Measurements from ENCODE around the gene AFAP1.

Gene AFAP1

DNA sequence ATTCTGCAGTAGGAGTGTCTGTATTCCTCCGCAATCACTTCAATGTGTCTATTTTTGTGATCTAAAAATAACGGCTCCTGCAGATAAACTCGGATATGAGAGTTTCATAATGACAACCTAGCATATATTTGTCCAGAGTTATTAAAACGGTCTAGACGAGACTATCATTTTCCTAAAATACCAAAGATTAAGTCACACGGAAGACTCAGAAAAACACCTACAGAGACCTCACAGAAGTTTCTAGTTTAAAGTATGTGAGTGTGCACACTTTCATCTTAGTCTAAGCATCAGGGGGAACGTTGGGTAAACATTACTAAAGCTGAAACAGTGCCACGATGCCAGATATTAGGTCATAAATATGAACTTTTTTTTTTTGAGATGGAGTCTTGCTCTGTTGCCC lies 156.9 kb downstream of the AFAP1 start:
- no peak for DNase-seq (ENCODE audit: low spot score)

DNA sequence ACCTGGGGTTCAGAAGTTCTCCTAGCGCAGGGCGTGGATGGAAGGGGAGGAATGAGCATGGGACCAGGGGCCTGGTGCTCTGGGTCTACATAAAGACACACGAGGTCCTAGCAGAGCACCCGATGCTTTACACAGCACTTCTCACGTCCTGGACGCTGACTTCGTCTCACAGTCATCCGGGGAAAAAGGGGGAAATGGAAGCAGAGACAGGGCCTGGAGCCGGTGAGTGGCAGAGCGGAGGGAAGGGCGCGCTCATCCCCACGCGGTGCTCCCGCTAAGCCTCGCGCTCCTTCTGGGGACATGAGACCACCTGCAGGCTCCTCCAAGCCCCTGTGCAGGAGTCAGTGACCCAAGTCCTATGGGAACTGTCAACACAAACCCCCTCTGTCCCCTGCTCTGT lies 157.7 kb downstream of the AFAP1 start:
- no peak for DNase-seq (ENCODE audit: low spot score)

DNA sequence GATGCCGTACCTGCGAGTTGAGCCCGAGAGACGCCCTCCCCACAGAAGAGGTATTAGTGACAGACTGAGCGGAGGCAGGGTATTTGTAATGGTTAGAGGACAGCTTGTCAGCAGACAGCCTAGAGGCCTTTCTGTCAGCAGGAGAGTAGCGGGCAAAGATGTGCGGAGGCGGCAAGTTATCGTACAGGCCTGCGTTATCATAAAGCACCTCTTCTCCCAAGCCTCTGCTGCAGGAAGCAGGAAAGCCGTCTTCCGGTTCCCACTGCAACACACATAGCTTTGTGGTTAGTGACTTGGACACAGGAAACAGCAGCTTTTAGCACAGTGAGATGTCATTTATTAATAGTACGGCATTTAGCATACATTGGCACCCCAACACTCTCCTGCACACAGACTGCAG lies 158.3 kb downstream of the AFAP1 start:
- DNase-seq (ENCODE audit: low spot score), result no peak

DNA sequence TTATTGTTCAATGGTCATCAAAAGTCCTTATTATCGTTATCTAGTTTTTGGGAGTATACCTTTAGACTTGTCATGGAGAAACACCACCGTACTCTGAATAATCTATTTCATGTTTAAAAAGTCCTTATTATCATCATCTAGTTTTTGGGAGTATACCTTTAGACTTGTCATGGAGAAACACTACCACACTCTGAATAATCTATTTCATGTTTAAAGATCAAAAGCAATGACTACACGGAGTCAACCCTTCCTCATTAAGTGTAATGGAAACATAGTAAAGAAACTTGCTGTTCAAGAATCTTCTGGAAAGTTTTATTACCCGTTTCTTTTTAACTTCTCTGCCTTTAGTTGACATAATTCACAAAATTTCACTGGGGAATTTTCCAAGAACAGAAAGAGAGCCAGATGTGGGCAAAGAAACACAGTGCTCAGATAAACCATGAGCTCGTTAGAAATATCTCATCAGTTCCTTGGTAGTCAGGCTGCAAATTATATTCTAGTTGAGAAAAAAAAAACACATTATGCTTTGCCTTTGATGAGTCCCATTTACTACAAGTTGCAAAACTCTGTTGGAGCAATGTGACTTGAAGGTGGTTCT lies 158.8 kb downstream of the AFAP1 start:
- DNase-seq (ENCODE audit: low spot score), result no peak

DNA sequence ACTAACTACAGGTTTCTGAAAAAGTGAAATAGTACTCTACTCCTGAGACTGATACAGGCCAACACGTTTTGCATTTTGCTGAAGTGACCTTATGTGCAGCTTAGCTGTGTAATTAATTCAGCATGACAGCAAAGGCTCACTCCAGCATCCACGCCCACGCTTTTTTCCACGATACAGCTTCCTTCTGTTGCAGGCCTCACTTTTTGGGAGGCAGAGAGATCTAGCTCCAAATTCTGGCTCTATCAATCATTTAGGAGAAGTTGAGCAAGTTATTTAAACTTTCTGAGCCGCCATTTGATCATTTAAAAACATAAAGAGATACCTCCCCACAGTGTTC lies 160.3 kb downstream of the AFAP1 start:
- no peak for DNase-seq (ENCODE audit: low spot score)

DNA sequence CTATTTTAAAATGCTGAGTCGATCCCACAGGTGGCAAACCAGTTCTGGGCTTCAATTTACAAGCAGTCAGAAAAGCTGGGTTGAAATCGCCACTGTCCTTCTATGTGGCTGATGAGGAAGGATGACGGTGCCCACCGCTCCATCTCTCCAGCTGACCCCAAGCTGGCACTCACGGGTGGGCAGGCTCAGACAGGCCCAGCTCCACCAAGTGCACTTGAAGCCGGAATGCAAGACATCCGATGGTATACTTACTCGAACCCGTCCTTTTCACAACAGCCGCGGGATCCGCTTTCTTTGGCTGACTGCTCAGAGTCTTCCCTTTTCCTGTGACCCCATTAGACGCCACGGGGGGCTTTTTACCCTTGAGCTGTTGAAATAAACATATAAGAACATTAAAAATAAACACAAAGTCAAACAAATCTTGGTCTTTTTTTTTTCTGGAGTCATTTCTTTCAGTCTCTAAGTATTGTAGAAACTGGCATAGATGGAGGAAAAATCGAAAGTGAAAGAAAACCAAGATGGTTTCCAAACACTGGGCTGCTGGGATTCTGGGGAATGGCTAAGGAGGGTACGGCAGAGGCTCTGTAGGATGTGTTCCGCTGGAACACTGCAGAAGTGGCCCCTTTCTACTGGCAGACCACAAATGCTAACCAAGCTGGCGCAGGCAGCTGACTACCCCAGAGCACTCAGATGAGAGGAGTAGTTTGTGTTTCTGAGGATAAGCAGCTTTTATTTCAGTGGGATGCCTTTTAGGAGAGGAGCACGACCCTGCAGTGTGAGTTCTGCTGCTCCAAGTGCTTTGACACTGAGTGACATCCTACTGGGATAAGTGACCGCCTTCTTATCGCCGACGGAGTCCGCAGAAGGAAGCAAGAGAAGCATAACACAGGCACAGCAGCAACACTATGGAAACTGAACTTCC lies 160.9 kb downstream of the AFAP1 start:
- no peak for DNase-seq (ENCODE audit: low spot score)

DNA sequence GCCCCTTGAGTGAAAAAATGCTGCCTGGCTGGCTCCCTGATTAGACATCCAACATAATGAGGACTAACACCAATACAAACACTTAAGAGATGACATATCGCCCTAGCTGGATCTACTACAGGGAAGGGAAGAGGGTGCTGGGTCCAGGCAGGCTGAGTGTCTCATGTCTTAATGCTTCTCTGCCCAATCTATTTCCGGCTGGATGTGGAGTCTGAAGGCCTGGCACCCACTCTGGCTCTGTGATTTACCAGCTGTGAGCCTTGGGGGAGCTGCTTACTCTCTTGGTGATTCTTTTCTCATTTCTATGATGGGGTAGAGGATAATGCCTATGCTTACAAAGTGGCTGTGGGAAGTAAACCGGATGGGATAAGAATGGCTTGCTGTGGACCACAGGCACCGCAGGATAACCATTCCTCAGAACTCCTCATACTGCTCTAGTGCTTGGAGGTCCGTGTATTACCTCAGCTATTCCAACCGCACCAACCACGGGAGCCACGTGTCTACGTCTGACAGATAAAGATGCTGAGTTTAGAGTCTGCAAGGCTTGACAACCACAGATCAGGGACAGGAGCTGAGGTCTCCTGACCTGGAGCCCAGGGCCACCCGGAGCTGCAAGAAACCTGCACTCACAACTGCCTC lies 161.7 kb downstream of the AFAP1 start:
- DNase-seq (ENCODE audit: low spot score), result no peak

DNA sequence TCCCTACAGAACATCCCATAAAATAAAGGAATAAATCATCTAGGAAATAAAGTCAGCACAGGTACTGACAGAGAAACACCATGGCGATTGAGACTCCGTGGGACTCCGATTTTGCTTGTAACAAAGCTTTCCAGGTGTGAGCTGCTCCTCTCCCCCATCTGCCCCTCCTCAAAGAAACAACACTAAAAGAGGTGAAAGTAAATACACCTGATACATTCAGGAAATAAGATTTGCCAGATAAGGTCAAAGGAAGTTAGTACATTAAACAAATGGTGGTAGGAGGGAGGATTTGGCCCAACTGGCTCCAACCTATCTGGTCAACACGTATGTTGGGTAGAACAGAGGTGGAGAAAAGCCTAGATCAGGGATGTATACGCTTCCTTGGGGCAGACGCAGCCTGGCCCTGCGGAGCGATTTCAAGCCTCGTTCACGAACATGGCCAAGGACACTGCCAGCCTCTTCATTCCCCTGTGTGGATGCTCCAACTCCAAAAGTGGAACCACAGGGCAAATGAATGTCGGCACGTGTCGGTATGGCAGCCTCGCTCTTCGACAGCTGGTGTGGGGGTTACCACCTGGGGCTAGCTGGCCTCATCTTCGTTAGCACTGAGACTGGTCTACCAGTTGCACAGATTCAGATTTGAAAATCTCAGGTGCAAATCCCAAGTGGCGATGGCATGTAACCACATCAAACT lies 162.5 kb downstream of the AFAP1 start:
- DNase-seq (ENCODE audit: low spot score), result no peak

DNA sequence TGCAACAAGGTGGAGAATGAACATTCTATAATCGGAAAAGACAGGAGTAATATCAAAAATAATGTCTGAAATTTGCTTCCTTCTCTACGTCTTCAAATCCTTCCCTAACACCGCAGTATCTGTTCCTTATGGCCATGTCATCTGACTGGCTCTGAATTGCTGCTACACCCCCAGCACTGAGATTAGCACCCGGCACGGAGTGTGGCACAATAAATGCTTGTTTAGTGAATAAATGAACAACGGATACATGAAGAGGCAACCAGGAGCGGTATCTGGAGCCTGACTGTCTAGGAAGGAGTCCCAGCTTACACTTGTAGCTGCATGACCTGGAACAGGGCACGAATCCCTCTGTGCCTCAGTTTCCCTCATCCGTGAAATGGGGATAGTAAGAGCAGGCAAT lies 164.3 kb downstream of the AFAP1 start:
- no peak for DNase-seq (ENCODE audit: low spot score)

DNA sequence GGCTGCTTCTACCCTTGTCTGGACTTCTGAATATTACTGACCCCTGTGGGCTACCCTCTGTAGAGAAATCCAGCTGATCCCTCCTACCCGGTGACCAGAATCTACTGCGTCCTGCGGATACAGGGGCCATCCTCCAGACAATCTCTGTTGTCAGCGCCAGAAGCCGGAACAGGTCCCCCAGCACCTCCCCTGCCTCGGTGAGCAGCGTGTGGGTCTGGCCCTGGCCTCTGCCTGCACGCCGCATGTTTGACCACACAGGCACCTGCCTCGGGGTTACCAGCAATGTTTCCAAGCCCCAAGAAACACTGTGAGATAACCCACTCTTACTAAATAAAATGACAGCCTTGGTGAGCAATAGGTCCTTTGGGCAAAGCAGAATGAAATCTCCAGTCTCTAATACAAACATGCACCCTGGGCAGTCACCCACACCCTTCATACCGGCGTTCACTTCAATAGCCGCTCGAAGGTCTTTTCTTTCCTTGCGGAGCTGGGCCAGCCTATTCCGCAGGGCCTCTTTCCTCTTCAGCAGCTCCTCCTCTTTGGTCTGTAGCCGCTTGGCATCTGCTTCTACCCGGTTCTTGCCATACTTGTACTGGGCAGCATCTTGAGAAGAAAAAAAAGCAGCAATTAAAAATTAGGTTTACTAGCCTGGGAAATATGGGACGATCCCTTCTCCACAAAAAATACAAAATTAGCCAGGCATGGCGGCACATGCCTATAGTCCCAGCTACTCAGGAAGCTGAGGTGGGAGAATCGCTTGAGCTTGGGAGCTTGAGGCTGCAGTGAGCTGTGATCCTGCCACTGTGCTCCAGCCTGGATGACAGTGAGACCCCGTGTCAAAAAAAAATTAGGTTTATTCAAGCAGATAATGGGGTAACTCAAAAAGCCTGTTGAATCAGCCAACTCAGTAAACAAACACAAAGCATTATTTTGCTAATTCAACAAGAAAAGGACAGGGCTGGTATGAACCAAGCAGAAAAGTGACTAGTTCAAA lies 165.1 kb downstream of the AFAP1 start:
- DNase-seq (ENCODE audit: low spot score), result no peak

DNA sequence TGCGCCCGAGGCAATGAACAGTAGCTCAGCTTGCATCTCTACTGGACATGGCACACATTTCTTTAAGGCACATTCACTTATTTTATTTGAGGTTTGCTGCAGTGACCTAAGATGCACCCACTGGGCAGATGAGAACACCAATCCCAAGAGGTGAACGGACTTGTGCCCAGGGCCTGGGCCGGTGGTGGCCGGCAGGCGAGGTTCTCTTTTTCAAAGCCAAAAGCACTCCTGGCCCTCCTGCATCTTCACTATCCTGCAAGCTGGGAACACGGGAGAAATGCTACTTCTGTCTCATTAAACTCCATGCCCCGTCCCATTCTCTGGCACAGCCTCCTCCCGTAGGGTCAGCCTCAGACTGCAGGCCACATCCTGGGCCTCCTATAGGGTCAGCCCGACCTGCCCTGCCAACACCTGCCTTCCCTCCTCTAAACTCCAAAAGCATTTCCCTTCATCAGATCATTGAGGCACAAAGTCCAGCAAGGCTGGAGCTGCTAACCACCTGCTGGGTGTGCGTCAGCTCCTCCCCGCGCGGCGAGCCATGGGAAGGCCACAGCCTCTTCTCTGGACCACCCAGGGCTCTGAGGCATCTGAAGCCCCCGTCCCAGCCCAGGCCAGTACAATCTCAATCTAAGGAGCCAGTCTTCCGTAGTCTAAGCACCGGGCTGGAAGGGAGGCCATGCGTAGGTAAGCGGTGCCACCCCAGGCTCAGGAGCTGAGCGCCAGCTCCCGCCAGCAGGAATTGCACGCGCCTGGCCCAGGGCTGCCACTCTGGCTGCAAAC lies 166.1 kb downstream of the AFAP1 start:
- DNase-seq (ENCODE audit: low spot score), result no peak

DNA sequence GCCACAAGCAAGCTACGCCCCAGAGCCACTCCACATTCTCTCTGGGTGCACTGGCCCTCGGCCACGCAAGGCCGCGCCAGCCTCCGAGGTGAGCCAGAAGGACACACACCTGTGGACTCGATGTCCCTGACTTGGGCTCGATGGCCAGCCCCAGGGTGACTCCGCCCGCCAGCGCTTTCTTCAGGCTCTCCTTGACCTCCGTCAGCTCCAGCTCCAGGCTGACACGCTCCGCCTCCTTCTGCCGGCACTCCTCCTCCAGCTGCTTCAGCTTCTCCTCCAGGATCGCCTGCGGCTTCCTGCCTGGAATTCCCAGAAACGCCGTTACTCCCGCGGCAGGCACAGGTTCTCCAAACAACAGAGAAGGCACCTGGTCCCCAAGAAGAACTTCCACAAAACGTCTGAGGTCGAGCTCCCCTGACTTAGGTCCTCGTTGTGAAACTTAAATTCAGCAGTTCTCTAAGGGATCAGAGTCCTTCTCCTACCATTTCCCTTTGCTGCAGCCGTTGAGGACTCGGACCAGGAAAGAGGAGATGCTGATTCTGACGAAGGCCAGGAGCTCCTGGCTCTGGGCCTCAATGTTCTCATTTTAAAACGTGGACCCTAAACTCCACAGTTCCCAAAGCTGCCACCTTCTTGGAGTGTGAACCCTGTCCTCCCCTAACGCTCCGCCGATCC lies 166.8 kb downstream of the AFAP1 start:
- DNase-seq (ENCODE audit: low spot score), result no peak

DNA sequence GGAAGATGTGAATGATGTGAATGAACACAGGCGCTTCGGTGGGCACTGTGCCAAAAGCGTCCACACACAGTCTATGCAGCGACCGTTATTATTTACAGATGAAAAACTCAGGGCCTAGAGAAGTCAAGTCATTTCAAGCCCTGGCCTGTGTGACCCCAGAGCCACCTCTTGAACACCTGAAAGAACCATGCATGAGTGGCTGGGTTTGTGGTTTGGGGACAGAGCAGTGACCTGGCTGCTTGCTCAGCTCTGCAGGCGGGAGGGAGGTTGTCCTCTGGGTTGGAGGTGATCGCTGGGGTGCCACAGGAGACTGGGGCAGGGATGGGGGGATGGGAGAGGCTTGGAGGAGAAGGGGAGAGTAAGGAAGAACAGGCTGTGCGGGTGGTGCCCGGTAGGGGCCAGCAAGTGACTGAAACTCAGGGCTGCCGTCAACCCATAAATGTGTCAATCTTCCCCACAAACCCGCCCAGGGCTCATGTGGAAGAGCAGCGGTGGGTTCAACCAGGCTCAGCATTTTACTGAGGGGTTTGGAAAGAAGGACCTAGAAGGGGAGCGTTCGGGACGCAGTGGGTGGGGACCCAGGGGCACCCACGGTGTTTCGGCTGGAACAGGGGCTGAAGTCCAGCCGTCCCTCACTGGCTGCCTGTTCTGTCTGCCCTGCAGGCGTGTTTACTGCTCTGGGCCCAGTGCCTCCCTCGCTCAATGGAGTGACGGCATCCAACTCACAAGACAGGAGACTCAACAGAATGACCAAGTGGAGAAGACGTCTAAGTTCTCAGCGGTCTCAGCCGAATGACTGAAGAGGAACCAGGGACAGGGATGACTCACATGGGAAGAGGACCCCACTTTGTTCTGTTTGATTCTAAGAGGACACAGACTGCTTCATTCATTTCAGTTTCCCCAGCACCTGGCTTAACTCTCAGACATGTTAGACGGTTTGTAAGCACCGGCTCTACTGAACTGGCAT lies 167.8 kb downstream of the AFAP1 start:
- DNase-seq (ENCODE audit: low spot score), result no peak

DNA sequence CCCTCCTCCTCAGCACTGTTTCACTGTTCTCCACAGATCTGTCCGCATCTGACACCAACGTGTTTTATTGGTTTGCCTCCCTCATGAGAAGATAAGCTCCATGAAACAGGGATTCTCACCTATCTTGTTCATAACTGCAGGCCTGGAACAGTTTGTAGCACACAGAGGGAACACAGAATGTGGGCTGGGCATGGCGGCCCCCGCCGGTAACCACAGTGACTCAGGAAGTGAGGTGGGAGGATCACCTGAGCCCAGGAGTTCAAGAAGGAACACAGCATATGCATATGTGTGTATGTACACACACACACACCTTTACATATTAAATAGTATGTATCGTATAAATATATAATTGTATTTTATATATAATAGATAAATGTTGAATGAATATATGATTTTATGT lies 168.6 kb downstream of the AFAP1 start:
- no peak for DNase-seq (ENCODE audit: low spot score)

DNA sequence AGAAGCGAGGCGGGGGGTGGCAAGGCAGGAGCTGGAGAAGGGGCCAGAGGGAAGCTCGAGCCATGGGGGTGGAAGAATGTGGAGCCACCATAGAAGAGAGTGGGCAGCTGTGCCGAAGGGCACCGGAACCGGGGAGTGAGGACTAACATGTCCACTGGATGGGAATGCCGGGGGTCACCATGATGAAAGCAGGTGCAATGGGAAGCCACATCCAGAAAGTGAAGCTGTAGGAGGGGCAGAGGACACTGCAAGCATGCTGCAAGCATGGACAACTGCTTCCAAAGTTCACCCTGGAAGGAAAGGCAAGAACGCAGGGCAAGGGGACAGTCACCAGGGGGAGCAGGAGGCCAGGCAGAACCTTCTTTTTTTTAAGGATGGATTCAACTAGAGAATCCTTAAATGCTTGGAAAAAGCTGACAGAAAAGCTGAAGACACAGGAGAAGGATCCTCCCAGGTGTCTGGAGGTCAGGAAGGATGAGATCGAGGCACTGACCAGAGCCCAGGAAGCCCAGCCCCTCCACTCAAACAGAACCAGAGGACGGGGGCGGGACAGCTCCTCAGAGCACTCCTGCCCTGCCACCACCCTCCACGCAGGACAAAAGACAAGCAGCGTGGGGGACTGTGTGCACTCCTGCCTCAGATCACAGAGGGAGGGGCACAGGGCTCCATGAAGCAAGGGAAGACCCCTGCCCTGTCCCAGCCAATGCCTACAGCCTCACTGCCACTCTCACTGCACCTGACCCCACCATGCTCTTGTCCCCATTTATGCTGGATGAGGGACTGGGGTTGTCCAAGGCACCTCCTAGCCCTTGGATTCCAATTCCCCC lies 169.2 kb downstream of the AFAP1 start:
- DNase-seq (ENCODE audit: low spot score), result no peak

DNA sequence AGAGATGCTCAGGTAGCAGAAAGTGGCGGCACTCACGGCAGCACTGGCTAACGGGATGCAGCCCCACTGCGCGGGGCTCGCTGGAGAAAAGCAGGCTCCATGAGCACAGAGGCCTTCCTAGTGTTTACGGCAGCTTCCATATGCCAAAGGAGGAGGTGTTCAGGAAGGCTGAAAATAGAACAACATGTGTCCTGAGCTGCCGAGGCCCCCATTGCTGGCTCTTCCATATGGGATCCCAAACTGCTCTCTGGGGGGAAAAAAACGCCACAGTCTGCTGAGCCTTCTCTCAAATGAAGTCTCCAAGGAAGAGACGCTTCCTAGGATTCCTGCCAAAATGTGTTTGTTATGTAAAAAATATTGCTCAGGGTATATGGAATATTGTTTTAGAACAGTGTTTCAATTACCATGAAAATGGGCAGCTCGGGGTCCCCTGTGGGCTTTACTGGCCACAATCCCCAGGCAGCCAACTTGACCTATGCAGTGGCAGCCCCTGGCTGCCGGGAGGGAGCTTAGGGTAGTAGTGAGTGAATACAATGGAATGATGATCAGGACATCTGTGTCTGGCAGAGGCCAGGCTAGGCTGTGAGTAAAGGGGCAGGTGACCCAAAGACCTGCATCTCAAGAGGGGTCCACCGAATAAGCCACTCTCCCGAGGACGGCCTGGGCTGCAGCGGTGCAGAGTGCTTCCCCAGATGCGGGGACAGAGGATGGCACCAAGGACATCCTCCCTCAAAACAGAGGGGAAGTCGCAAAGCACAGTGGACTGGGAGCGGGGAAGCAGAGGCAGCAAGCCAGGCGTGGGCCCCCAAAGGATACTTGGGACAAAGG lies 170.1 kb downstream of the AFAP1 start:
- DNase-seq (ENCODE audit: low spot score), result no peak

DNA sequence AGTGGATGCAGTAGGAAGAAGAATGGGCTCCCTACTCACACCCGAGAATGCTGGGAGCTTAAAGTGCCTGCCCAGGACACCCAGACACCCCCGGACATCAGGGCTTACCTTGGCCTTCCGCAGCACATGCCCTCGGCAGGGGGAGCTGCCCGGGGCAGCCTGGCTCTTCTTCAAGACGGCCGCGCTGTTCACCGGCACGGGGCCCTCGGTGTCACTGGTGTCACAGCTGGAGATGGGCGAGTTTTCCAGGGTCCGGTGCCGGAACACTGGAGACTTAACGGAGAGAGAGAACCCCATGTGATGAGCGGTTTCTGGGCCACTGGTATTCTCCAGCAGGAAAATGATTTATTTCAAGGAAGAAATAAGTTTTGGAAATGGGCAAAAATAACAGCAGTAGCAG lies 170.9 kb downstream of the AFAP1 start:
- DNase-seq (ENCODE audit: low spot score), result no peak

Data from LoVo (cell line).